Gastroesophageal sphincter (tissue), 4 donors: ENCODE measurements around the gene INPP5D. TPM values are rescaled to one million over a fixed set of nuclear protein-coding genes. Genes with fewer than 3 reads are reported as not detected.

ENCODE experiments used
- ATAC-seq: fragments of 150-250 bp; one replicate; pipeline ENCODE4 v1.9.1; 2016; ENCODE audit warnings: mild to moderate bottlenecking, moderate library complexity
- H3K27ac ChIP-seq, 4 donors: fragments of 200-600 bp; sonication (generic) in 3 of 4; 1 replicate in 3 of 4; 2 replicates in 1 of 4; pipeline ENCODE4 v1.5.1; 2016 to 2019
- H3K27me3 ChIP-seq: fragments of 200-600 bp; sonication (generic); one replicate; pipeline ENCODE4 v1.5.1; 2019
- H3K36me3 ChIP-seq, 2 donors: fragments of 200-600 bp; sonication (generic); one replicate each; pipeline ENCODE4 v1.5.1; 2019; ENCODE audit warnings: control low read depth in 1 of 2
- H3K4me1 ChIP-seq, 3 donors: fragments of 200-600 bp; sonication (generic); 1 replicate in 2 of 3; 2 replicates in 1 of 3; pipeline ENCODE4 v1.5.1; 2016 to 2019; ENCODE audit warnings: control low read depth in 2 of 3
- H3K4me3 ChIP-seq, 2 donors: fragments of 200-600 bp; sonication (generic); one replicate each; pipeline ENCODE4 v1.5.1; 2019; ENCODE audit warnings: mild to moderate bottlenecking in 1 of 2, moderate library complexity in 1 of 2
- H3K9me3 ChIP-seq, 3 donors: fragments of 200-600 bp; sonication (generic); one replicate each; pipeline ENCODE4 v1.5.1; 2017 to 2019; ENCODE audit warnings: control low read depth in 2 of 3
- CTCF ChIP-seq, 4 experiments: fragments of 200-600 bp in 2 of 4; fragments of 450-650 bp in 2 of 4; sonication (generic) in 1 of 4; IDR thresholded peaks; one replicate each; pipeline ENCODE4 v1.5.1; 2017 to 2019; ENCODE audit warnings: antibody characterized with exemption in 4 of 4, mild to moderate bottlenecking in 2 of 4, moderate library complexity in 2 of 4
- EP300 ChIP-seq: sonication (generic); formaldehyde crosslinking; IDR thresholded peaks from one replicate; pipeline ENCODE4 v1.6.1; 2017; ENCODE audit warnings: antibody characterized with exemption, mild to moderate bottlenecking
- POLR2A ChIP-seq, 2 donors: fragments of 450-650 bp; IDR thresholded peaks; one replicate each; pipeline ENCODE4 v1.6.1; 2017; ENCODE audit warnings: antibody characterized with exemption in 2 of 2, mild to moderate bottlenecking in 2 of 2, moderate library complexity in 1 of 2
- POLR2AphosphoS5 ChIP-seq: sonication (generic); formaldehyde crosslinking; IDR thresholded peaks from one replicate; pipeline ENCODE4 v1.6.1; 2017; ENCODE audit warnings: antibody characterized with exemption
- WGBS, 2 donors: methylation state at CpG; one replicate each; pipeline ENCODE4 v1.1.5; 2018; ENCODE audit warnings: low coverage in 1 of 2; 5-methylcytosine and 5-hydroxymethylcytosine counted together
- total RNA-seq, 4 donors: library from RNA; depleted of rRNA; stranded (reverse); fragments of >200 nt; gene quantifications; one replicate each; pipeline ENCODE4 v1.1.0, GENCODE V29; 2016

Gene INPP5D
- total RNA-seq, 4 donors from 2014 or later: 6.5 to 12.4 (median 9.3) TPM

DNA sequence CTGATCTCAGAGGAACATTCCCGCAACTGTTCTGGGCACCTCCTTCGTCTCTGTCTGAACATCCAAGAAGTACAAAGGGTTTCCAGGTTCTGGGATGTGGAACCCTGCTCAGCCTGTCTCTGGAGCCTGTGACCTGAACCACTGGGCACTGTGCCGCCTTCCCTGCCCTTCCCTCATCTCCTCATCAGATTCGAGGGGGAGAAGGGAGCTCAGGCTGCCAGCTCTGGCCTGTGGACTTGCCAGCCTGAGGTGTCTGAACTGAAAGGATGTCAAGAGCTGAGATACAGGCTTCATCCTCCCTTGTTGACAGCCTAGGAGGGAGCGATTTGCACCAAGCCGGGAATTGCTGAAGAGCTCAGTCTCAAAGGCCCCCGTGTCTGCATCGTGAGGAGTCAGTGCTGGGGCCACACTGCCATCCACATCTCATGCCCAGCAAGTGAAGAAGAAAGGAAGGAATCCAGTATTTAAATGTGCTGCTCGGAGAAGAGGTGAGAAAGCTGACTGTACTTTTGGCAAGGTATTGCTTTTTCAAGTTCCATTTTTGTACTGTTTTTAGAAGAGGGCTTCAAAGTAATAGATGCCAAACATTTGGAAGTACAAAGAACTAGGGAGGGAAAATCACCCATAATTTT lies 15.1 kb upstream of the INPP5D start:
- H3K4me1 ChIP-seq: no peaks in the 10 kb centered on the region
- no peak for TF ChIP-seq CTCF (IDR thresholded peaks at IDR 0.05)
- TF ChIP-seq EP300: no peak
- no peak for TF ChIP-seq POLR2A (IDR thresholded peaks at IDR 0.05)
- TF ChIP-seq POLR2AphosphoS5: no peak
- no peak overlapping the region for H3K4me3 ChIP-seq
- H3K27me3 ChIP-seq: peaks cover 40% of the 10 kb centered on the region
- ATAC-seq: no peak
- H3K9me3 ChIP-seq: no peaks in the 10 kb centered on the region
- WGBS, 2 donors: 73 to 79% methylated on average over 2 to 4 of the region's 9 CpGs
- no peaks in the 10 kb centered on the region for H3K36me3 ChIP-seq
- H3K27ac ChIP-seq: no peak overlapping the region

GRCh38 chr2:233047206-233047605 lies 12.9 kb upstream of the INPP5D start:
- H3K27ac ChIP-seq: no peak overlapping the region
- H3K9me3 ChIP-seq: no peaks in the 10 kb centered on the region
- no peak overlapping the region for H3K4me3 ChIP-seq
- H3K4me1 ChIP-seq: no peaks in the 10 kb centered on the region
- H3K27me3 ChIP-seq: peaks cover 47% of the 10 kb centered on the region
- no peaks in the 10 kb centered on the region for H3K36me3 ChIP-seq
- TF ChIP-seq POLR2A (IDR thresholded peaks at IDR 0.05): no peak
- no peak for TF ChIP-seq POLR2AphosphoS5
- TF ChIP-seq CTCF (IDR thresholded peaks at IDR 0.05): no peak
- TF ChIP-seq EP300: no peak
- 80 to 94% methylated on average over 1 to 3 of the region's 3 CpGs for WGBS, 2 donors
- no peak for ATAC-seq

GRCh38 chr2:233047667-233048066 lies 12.5 kb upstream of the INPP5D start:
- no peak overlapping the region for H3K4me3 ChIP-seq
- TF ChIP-seq POLR2A (IDR thresholded peaks at IDR 0.05): no peak
- TF ChIP-seq CTCF (IDR thresholded peaks at IDR 0.05): no peak
- TF ChIP-seq EP300: no peak
- no peak for TF ChIP-seq POLR2AphosphoS5
- no peak overlapping the region for H3K27ac ChIP-seq
- H3K4me1 ChIP-seq: no peaks in the 10 kb centered on the region
- ATAC-seq: no peak
- H3K27me3 ChIP-seq: peaks cover 46% of the 10 kb centered on the region
- H3K36me3 ChIP-seq: no peaks in the 10 kb centered on the region
- H3K9me3 ChIP-seq: no peaks in the 10 kb centered on the region
- 74 to 75% methylated on average over 6 to 8 of the region's 9 CpGs for WGBS, 2 donors

DNA sequence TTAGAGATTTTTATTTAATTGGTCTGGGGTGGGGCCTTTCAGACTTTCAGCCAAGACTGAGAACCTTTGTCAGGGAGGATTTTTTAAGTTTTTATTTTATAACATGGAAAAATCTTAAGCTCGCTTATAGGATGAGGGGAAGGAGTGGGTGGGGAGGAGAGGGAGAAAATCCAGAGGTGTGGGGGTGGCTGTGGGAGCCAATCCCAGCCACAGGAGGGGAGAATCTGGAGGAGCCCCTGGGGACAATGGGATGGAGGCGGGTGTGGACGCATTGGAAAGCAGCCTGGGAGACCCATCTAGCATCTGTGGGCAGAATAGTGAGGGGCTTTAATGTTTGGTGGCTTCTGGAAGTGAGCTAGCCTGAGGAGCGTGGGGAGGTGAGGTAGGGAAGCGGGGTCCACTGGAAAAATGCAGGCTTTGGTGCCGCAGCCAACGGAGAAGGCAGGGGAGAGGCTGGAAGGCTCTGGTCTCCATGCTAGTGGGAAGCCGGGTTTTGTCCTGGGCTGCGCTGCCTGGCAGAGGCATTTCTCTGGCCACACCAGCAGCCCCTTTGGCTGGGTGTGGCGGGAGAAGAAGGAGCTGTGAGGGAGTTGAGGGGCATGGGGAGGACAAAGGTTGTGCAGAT lies 11.5 kb upstream of the INPP5D start:
- H3K4me1 ChIP-seq: peaks cover 0 to under 1% (median 0%) of the 10 kb centered on the region in 3 donors
- ATAC-seq: no peak
- TF ChIP-seq EP300 (no peak), CTCF (IDR thresholded peaks at IDR 0.05) (no peak), POLR2A (IDR thresholded peaks at IDR 0.05) (no peak), POLR2AphosphoS5 (no peak)
- no peak overlapping the region for H3K4me3 ChIP-seq
- WGBS, 2 donors: 61 to 85% methylated on average over 6 to 9 of the region's 10 CpGs
- H3K27ac ChIP-seq: no peak overlapping the region
- peaks cover 55% of the 10 kb centered on the region for H3K27me3 ChIP-seq
- H3K9me3 ChIP-seq: no peaks in the 10 kb centered on the region
- no peaks in the 10 kb centered on the region for H3K36me3 ChIP-seq

DNA sequence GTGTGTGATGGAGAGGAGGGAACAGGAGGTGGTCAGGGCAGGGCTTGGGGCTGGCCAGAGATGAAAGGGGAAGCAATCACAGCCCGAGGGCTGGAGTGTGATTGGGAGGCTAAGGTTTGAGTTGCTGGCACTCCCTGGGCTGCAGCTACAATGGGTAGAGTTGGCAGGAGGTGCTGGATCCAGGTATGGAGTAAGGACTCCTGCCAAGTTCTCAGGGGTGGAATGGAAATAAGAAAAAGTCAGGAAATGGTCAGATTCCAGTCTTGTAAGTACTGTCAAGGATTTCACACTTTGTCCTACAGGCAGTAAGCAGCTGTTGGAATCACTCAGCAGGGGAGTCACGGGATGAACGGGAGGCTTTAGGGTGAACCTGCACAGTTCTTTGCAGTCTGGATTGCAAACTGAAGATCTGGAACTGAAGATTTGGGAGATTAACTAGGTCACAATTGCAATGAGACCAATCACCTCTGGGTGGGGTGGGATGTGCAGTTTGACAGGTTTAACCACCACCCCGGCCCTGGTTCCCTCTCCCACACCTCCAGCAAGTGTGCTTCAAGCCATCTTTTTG lies 10.9 kb upstream of the INPP5D start:
- TF ChIP-seq POLR2A (IDR thresholded peaks at IDR 0.05): no peak
- no peak for TF ChIP-seq CTCF (IDR thresholded peaks at IDR 0.05)
- TF ChIP-seq EP300: no peak
- TF ChIP-seq POLR2AphosphoS5: no peak
- Histone ChIP-seq H3K4me1 (peaks cover 0 to 5% (median 0%) of the 10 kb centered on the region in 3 donors), H3K36me3 (no peaks in the 10 kb centered on the region), H3K4me3 (no peak overlapping the region), H3K9me3 (no peaks in the 10 kb centered on the region), H3K27ac (no peak overlapping the region), H3K27me3 (peaks cover 61% of the 10 kb centered on the region)
- no peak for ATAC-seq
- 39 to 80% methylated on average over 3 of the region's 4 CpGs for WGBS, 2 donors
